Limb (tissue), 2 donors: ENCODE data around the gene INPP5A.
A peak's percentile ranks its signal among the peaks of the same experiment; 100 is the strongest.

Source experiments
- DNase-seq, 2 donors: peaks; one replicate each; pipeline ENCODE4 v3.0.0-alpha.2; 2016; ENCODE audit errors: extremely low spot score in 2 of 2

Gene INPP5A

DNA sequence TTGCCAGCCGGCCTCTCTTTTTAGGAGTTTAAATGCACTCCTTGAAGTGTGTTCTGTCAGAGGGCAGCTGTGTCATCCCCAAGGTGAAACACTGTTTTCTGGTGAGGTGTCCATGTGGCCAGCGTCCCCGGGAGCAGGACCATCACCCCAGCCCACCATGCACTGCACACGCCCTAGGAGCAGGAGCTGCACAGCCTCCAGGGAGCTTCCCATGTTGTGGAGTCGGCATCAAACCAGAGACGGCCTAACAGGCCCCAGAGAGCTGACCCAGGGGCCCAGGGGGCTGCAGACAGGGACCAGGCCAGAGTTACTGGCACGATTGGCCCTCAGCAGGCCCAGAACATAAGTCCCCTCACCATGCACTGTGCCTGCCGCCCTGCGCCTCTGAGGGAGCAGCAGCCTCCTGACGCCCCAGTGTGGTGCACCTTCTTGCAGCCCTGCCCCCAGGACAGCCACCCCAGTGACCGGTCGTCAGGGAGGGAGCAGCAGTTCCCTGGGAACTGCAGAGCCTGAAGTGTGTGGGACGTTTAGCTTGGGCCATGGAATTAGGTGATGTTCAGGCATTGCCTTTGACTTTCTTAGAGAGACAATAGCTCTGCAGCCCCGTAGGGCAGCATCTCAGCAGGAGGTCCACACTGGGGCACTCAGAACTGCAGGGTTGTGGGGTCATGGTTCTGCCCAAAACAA is 150.4 kb downstream of the INPP5A start:
- peak in 1 of 2 donors; percentile 16 for DNase-seq

GRCh38 chr10:132688580-132689420 is 151.2 kb downstream of the INPP5A start:
- peak in 1 of 2 donors; percentile 12 for DNase-seq

- peak in 1 of 2 donors; percentile 14 for DNase-seq
These were observed 152.3 kb downstream of the INPP5A start for GRCh38 chr10:132689721-132690360.

- DNase-seq = peak in 1 of 2 donors; percentile 7
These were observed 152.8 kb downstream of the INPP5A start for GRCh38 chr10:132690401-132690800.

DNA sequence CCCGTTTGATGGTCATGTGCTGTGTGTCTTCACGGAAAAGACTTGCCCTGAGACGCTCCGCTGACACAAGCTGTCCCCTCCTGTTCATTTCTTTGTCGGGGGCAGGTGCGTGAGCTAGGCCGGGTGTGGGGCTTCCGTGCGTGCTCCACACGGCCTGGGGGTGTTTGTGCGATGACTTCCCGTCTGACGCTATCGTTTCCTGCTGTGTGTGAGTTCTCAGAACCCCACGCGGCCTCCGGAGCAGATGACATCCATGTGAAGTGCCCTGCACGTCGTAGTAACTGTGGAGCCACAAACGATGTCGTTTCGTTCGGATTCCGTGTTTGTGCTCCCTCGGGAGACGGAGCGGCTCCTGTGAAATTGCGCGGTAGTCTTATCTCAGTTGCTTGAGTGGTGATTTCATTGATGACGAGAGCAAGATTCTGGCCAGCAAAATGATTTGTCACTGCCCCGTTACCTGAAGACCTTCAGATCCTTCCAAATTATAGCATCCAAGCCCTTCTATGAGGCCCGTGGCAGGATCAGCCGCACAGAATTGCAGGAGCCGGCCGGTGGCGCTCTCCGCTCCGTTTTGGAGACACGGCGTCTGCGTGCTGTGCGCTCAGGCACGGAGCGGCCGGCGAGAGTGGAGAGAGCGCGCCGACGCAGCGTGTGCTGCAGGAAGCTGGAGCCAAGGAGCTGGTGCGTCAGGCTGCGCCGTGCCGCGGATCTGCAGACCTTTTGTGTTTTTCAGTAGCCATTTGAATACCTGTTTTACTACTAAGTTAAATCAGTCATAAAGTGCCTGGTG is 153.4 kb downstream of the INPP5A start:
- peak in 1 of 2 donors; percentile 2 for DNase-seq

GRCh38 chr10:132691711-132692153 is 154.1 kb downstream of the INPP5A start:
- peak in 1 of 2 donors; percentile 6 for DNase-seq

- DNase-seq = no peak
These were observed 154.7 kb downstream of the INPP5A start for GRCh38 chr10:132692311-132692710.

- DNase-seq = no peak
These were observed 156.1 kb downstream of the INPP5A start for GRCh38 chr10:132693676-132694075.

GRCh38 chr10:132696204-132696603 is 158.6 kb downstream of the INPP5A start:
- DNase-seq = peak in 1 of 2 donors; percentile 6

GRCh38 chr10:132696728-132697577 is 159.4 kb downstream of the INPP5A start:
- DNase-seq = peak in 1 of 2 donors; percentile 22

GRCh38 chr10:132697578-132698200 is 160.1 kb downstream of the INPP5A start:
- peak in 1 of 2 donors; percentile 17 for DNase-seq

- DNase-seq = no peak
These were observed 160.7 kb downstream of the INPP5A start for GRCh38 chr10:132698211-132698751.

- DNase-seq = peak in 1 of 2 donors; percentile 17
These were observed 161.3 kb downstream of the INPP5A start for GRCh38 chr10:132698761-132699391.

- DNase-seq = peak in 1 of 2 donors; percentile 18
These were observed 162.0 kb downstream of the INPP5A start for GRCh38 chr10:132699411-132700155.

DNA sequence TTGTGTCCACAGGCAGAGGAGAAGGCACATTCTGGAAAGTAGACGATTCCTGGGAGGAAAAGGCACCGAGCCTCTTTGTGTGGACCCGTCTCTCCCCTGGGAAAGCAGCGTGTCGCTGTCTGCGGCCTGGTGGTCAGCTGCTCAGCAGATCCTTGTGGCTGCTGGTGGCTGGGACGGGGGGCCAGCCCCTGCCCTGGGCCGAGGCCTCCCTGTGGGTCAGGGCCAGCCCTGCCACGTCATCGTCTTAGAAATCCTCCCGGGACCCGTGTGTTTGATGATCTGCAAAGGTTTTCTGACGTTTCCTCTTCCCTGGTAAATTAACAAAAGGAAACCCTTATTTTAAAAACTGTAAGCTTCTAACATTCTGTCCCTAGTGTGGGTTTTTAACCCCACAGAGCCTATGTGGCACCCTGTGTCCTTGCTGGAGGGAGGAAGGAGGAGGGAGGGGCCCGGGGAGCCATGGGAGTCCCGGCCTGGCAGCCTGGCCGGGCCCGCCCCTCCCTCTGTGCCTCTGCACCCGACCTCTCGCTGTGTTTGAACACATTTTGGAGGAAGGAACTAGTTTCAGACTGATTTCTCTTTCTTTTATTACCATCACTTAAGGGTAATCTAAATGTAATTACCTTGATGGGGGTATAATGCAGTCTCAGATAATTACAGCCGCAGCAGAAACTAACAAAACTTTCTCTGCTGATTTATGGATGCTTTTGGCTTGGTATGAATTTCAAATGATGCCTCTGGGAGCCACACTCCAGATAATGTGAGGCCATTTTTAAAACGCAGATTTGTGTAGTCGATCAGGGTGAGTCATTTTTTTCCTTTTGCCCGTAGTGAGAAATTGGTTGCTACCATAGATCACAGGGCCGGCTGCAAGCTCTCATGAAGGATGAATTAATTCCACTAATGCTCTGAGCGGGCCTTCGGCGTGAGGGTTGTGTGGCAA is 162.8 kb downstream of the INPP5A start:
- DNase-seq = peak in 1 of 2 donors; percentile 39

- peak in 1 of 2 donors; percentile 26 for DNase-seq
These were observed 163.7 kb downstream of the INPP5A start for GRCh38 chr10:132701099-132701845.
